ENCODE results near the gene LRP1.

- TF ChIP-seq CTCF (IDR thresholded peaks at IDR 0.05; ENCODE audit: low read length) (no peak), EZH2phosphoT487 (IDR thresholded peaks at IDR 0.05; ENCODE audit: low read length) (no peak)
Measured at GRCh38 chr12:57126061-57126460, 2.2 kb upstream of the LRP1 start.

Data from MM.1S (cell line).